CD4-positive, CD25-positive, alpha-beta regulatory T cell (primary cell): ENCODE measurements around the gene AVP. TPM values are rescaled to one million over a fixed set of nuclear protein-coding genes. Genes with fewer than 3 reads are reported as not detected.

ENCODE experiments used
- ATAC-seq, 2 donors: fragments of 150-1000 bp; cut with Tn5 transposase; one replicate each; pipeline ENCODE4 v1.10.0; 2021; ENCODE audit warnings: low read depth in 2 of 2, moderate number of reproducible peaks in 2 of 2, moderate library complexity in 1 of 2
- DNase-seq, 3 donors: peaks; one replicate each; pipeline versions ENCODE4 v3.0.0 to v3.0.0-alpha.2; 2012 to 2022; ENCODE audit warnings: mixed read lengths in 1 of 3
- H3K27ac ChIP-seq: one replicate; pipeline ENCODE4 v1.7.0; 2013; ENCODE audit warnings: mild to moderate bottlenecking, low read length; ENCODE audit not compliant: insufficient read depth, poor library complexity, severe bottlenecking
- H3K27me3 ChIP-seq: one replicate; pipeline ENCODE4 v1.7.0; 2013; ENCODE audit warnings: low read length; ENCODE audit not compliant: control insufficient read depth, insufficient read depth
- H3K36me3 ChIP-seq: one replicate; pipeline ENCODE4 v1.7.0; 2013; ENCODE audit warnings: mild to moderate bottlenecking, low read length, moderate library complexity; ENCODE audit not compliant: control insufficient read depth, insufficient read depth
- H3K4me1 ChIP-seq: 2 replicates; pipeline ENCODE4 v1.7.0; 2013; ENCODE audit warnings: mild to moderate bottlenecking, low read length; ENCODE audit not compliant: insufficient read depth, control insufficient read depth, poor library complexity, severe bottlenecking
- H3K4me3 ChIP-seq: one replicate; pipeline ENCODE4 v1.7.0; 2013; ENCODE audit warnings: low read depth, mild to moderate bottlenecking, low read length, moderate library complexity
- H3K9me3 ChIP-seq, 2 experiments: 1 replicate in 1 of 2; 2 replicates in 1 of 2; pipeline ENCODE4 v1.7.0; 2013; ENCODE audit warnings: low read length in 2 of 2, mild to moderate bottlenecking in 1 of 2, moderate library complexity in 1 of 2; ENCODE audit not compliant: control insufficient read depth in 2 of 2
- H3K27ac Mint-ChIP-seq, 3 donors: one replicate each; pipeline ENCODE4 v1.8.0; 2020 to 2022; ENCODE audit warnings: mild to moderate bottlenecking in 3 of 3, mixed read lengths in 3 of 3, moderate library complexity in 2 of 3
- H3K27me3 Mint-ChIP-seq: one replicate; pipeline ENCODE4 v1.8.0; 2022; ENCODE audit warnings: mild to moderate bottlenecking, mixed read lengths
- H3K36me3 Mint-ChIP-seq: one replicate; pipeline ENCODE4 v1.8.0; 2020; ENCODE audit warnings: mixed read lengths
- H3K4me1 Mint-ChIP-seq, 4 donors: one replicate each; pipeline ENCODE4 v1.8.0; 2020 to 2022; ENCODE audit warnings: mixed read lengths in 4 of 4, mild to moderate bottlenecking in 1 of 4
- H3K4me3 Mint-ChIP-seq, 4 donors: one replicate each; pipeline ENCODE4 v1.8.0; 2020 to 2022; ENCODE audit warnings: mild to moderate bottlenecking in 4 of 4, mixed read lengths in 4 of 4, moderate library complexity in 3 of 4
- H3K9me3 Mint-ChIP-seq, 7 donors: one replicate each; pipeline ENCODE4 v1.8.0; 2020 to 2022; ENCODE audit warnings: mixed read lengths in 7 of 7, mild to moderate bottlenecking in 3 of 7, moderate library complexity in 2 of 7
- polyA plus RNA-seq, 4 donors: library from polyadenylated mRNA; unstranded; fragments of 300-500 nt; fragmentation: Illumina TruSeq; gene quantifications; one replicate each; pipeline ENCODE4 v1.2.3, GENCODE V29; 2021
- total RNA-seq: library from RNA; stranded (reverse); gene quantifications from one replicate; pipeline ENCODE4 v1.2.3, GENCODE V29; 2022

AVP gene
- 1.4 TPM for total RNA-seq
- polyA plus RNA-seq: not detected

GRCh38 chr20:3084283-3084985 lies at the start of gene AVP:
AVP (minus strand) TSS chr20:3084724; CDS start chr20:3084674, 50 bp downstream.
- H3K9me3 ChIP-seq: no peaks in the 10 kb centered on the region
- ATAC-seq (no peak), DNase-seq (no peak)
- Mint-ChIP-seq H3K4me3 (peak within 1 kb of the TSS; percentile 35 to 66 (median 49)), H3K27me3 (peaks cover 76% of the 10 kb centered on the region), H3K36me3 (no peaks in the 10 kb centered on the region), H3K9me3 (peaks cover 0 to 2% (median 0%) of the 10 kb centered on the region in 7 donors), H3K27ac (no peak within 1 kb of the TSS), H3K4me1 (peaks cover 0 to 16% (median 5%) of the 10 kb centered on the region in 4 donors)
- peaks cover 16% of the 10 kb centered on the region for H3K4me1 ChIP-seq
- peaks cover 7% of the 10 kb centered on the region for H3K27me3 ChIP-seq
- H3K4me3 ChIP-seq: no peak within 1 kb of the TSS
- no peak within 1 kb of the TSS for H3K27ac ChIP-seq
- H3K36me3 ChIP-seq: no peaks in the 10 kb centered on the region

GRCh38 chr20:3134151-3134550 lies 49.6 kb upstream of the AVP start:
- Mint-ChIP-seq H3K27me3 (no peaks in the 10 kb centered on the region), H3K4me1 (peaks cover 7 to 30% (median 20%) of the 10 kb centered on the region in 4 donors), H3K27ac (no peak overlapping the region), H3K9me3 (no peaks in the 10 kb centered on the region), H3K4me3 (no peak overlapping the region), H3K36me3 (peaks cover 3% of the 10 kb centered on the region)
- no peaks in the 10 kb centered on the region for H3K9me3 ChIP-seq
- no peak overlapping the region for H3K4me3 ChIP-seq
- no peak for ATAC-seq
- peaks cover 5% of the 10 kb centered on the region for H3K36me3 ChIP-seq
- H3K27me3 ChIP-seq: no peaks in the 10 kb centered on the region
- DNase-seq: no peak
- H3K4me1 ChIP-seq: no peaks in the 10 kb centered on the region
- H3K27ac ChIP-seq: no peak overlapping the region

GRCh38 chr20:3133155-3133554 lies 48.6 kb upstream of the AVP start:
- H3K36me3 ChIP-seq: peaks cover 5% of the 10 kb centered on the region
- no peaks in the 10 kb centered on the region for H3K27me3 ChIP-seq
- Mint-ChIP-seq H3K27me3 (no peaks in the 10 kb centered on the region), H3K4me1 (peaks cover 4 to 25% (median 14%) of the 10 kb centered on the region in 4 donors), H3K27ac (no peak overlapping the region), H3K4me3 (no peak overlapping the region), H3K36me3 (peaks cover under 1% of the 10 kb centered on the region), H3K9me3 (no peaks in the 10 kb centered on the region)
- H3K9me3 ChIP-seq: no peaks in the 10 kb centered on the region
- no peak overlapping the region for H3K27ac ChIP-seq
- H3K4me1 ChIP-seq: no peaks in the 10 kb centered on the region
- no peak for ATAC-seq
- H3K4me3 ChIP-seq: no peak overlapping the region
- DNase-seq: no peak

- Mint-ChIP-seq H3K27me3 (no peaks in the 10 kb centered on the region), H3K36me3 (no peaks in the 10 kb centered on the region), H3K27ac (no peak overlapping the region), H3K9me3 (peaks cover 0 to 5% (median 0%) of the 10 kb centered on the region in 7 donors), H3K4me3 (no peak overlapping the region), H3K4me1 (peaks cover 2 to 13% (median 4%) of the 10 kb centered on the region in 4 donors)
- Histone ChIP-seq H3K4me1 (no peaks in the 10 kb centered on the region), H3K27ac (no peak overlapping the region), H3K36me3 (no peaks in the 10 kb centered on the region), H3K9me3 (no peaks in the 10 kb centered on the region), H3K27me3 (no peaks in the 10 kb centered on the region), H3K4me3 (no peak overlapping the region)
- ATAC-seq: no peak
- no peak for DNase-seq
Observed at GRCh38 chr20:3130051-3130600, 45.6 kb upstream of the AVP start.

GRCh38 chr20:3129094-3129493 lies 44.6 kb upstream of the AVP start:
- no peaks in the 10 kb centered on the region for H3K36me3 Mint-ChIP-seq
- H3K9me3 ChIP-seq: no peaks in the 10 kb centered on the region
- no peak overlapping the region for H3K4me3 Mint-ChIP-seq

GRCh38 chr20:3128275-3128984 lies 43.9 kb upstream of the AVP start:
- H3K9me3 Mint-ChIP-seq: peaks cover 0 to 7% (median 0%) of the 10 kb centered on the region in 7 donors
- ATAC-seq (no peak), DNase-seq (no peak)
- no peak overlapping the region for H3K27ac ChIP-seq
- no peaks in the 10 kb centered on the region for H3K27me3 Mint-ChIP-seq
- H3K4me3 ChIP-seq: no peak overlapping the region
- peak overlapping the region in 1 of 3 donors; percentile 48 for H3K27ac Mint-ChIP-seq
- H3K9me3 ChIP-seq: no peaks in the 10 kb centered on the region
- no peaks in the 10 kb centered on the region for H3K36me3 ChIP-seq
- peak overlapping the region in 1 of 4 donors; percentile 24 for H3K4me3 Mint-ChIP-seq
- H3K27me3 ChIP-seq: no peaks in the 10 kb centered on the region
- peaks cover 3% of the 10 kb centered on the region for H3K36me3 Mint-ChIP-seq
- peaks cover 6% of the 10 kb centered on the region for H3K4me1 ChIP-seq
- peaks cover 2 to 18% (median 6%) of the 10 kb centered on the region in 4 donors for H3K4me1 Mint-ChIP-seq

More at GRCh38 chr20:3129094-3129493, 44.6 kb upstream of the AVP start:
- H3K27ac Mint-ChIP-seq: peak overlapping the region in 2 of 3 donors; percentile 48 to 52
- Histone ChIP-seq H3K36me3 (no peaks in the 10 kb centered on the region), H3K27me3 (no peaks in the 10 kb centered on the region), H3K4me1 (no peaks in the 10 kb centered on the region), H3K27ac (no peak overlapping the region), H3K4me3 (no peak overlapping the region)
- ATAC-seq: no peak
- H3K4me1 Mint-ChIP-seq: peaks cover 0 to 14% (median 3%) of the 10 kb centered on the region in 4 donors
- no peak for DNase-seq
- H3K9me3 Mint-ChIP-seq: peaks cover 0 to 5% (median 0%) of the 10 kb centered on the region in 7 donors
- H3K27me3 Mint-ChIP-seq: no peaks in the 10 kb centered on the region

- Mint-ChIP-seq H3K27me3 (no peaks in the 10 kb centered on the region), H3K4me3 (no peak overlapping the region), H3K36me3 (peaks cover 9% of the 10 kb centered on the region), H3K9me3 (peaks cover 0 to 8% (median 0%) of the 10 kb centered on the region in 7 donors), H3K27ac (no peak overlapping the region), H3K4me1 (peaks cover 10 to 34% (median 19%) of the 10 kb centered on the region in 4 donors)
- no peak overlapping the region for H3K27ac ChIP-seq
- peaks cover 4% of the 10 kb centered on the region for H3K36me3 ChIP-seq
- H3K4me1 ChIP-seq: peaks cover 25% of the 10 kb centered on the region
- H3K27me3 ChIP-seq: no peaks in the 10 kb centered on the region
- DNase-seq: no peak
- ATAC-seq: no peak
- no peak overlapping the region for H3K4me3 ChIP-seq
- no peaks in the 10 kb centered on the region for H3K9me3 ChIP-seq
Observed at GRCh38 chr20:3126527-3126859, 42.0 kb upstream of the AVP start.
